ENCODE data around the gene ZNF687.

- no peak for TF ChIP-seq CTCF (IDR thresholded peaks at IDR 0.05; ENCODE audit: insufficient read depth, low read length)
- TF ChIP-seq GABPA (IDR thresholded peaks at IDR 0.05; ENCODE audit: low read depth) = no peak
- TF ChIP-seq REST (IDR thresholded peaks at IDR 0.05; ENCODE audit: insufficient replicate concordance, low read depth) = no peak
- no peak for TF ChIP-seq SPI1 (IDR thresholded peaks at IDR 0.05; ENCODE audit: borderline replicate concordance, low read depth)
Measured at GRCh38 chr1:151324390-151324930, 42.4 kb downstream of the ZNF687 start.
